HL-60 (cell line): ENCODE data around the gene TSPAN18.

Source experiments
- POLR2AphosphoS5 ChIP-seq: IDR thresholded peaks from 2 replicates; pipeline ENCODE4 v1.6.1; 2012; ENCODE audit warnings: low read depth
- TF ChIP-seq, protein P1 (sequence below): IDR thresholded peaks from one replicate; pipeline ENCODE4 v1.5.1; 2011; ENCODE audit warnings: low read length, control low read depth, inconsistent platforms; ENCODE audit not compliant: insufficient read depth

DNA sequence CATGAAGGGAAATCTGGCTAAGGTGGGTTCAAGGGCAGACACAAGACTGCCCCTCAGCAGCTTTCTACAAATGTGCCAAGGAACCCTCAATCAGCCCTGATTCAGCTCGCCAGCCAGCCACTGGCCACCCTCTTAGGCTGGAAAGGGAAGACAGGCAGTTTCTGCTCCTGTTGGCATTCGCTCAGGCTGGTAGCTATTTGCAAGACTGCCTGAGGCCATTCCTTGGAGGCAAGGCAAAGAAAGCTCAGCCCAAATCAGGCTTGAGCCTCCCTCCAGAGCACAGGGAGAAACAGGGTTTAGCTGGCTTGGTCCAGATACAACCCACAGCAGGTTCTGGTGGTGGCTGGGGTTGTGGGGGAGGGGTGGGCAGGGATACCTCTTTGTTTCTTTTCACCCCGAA is 204.7 kb downstream of the TSPAN18 start:
- TF ChIP-seq, protein P1, sequence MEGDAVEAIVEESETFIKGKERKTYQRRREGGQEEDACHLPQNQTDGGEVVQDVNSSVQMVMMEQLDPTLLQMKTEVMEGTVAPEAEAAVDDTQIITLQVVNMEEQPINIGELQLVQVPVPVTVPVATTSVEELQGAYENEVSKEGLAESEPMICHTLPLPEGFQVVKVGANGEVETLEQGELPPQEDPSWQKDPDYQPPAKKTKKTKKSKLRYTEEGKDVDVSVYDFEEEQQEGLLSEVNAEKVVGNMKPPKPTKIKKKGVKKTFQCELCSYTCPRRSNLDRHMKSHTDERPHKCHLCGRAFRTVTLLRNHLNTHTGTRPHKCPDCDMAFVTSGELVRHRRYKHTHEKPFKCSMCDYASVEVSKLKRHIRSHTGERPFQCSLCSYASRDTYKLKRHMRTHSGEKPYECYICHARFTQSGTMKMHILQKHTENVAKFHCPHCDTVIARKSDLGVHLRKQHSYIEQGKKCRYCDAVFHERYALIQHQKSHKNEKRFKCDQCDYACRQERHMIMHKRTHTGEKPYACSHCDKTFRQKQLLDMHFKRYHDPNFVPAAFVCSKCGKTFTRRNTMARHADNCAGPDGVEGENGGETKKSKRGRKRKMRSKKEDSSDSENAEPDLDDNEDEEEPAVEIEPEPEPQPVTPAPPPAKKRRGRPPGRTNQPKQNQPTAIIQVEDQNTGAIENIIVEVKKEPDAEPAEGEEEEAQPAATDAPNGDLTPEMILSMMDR, result no peak
- no peak for TF ChIP-seq POLR2AphosphoS5
